NCI-H2227 (cell line): Measurements from ENCODE around the gene DNPEP.

ENCODE experiments used
- DNase-seq: peaks from one replicate; lab custom pipeline; 2025; ENCODE audit not compliant: unreplicated experiment; lab: John Stamatoyannopoulos, UW

The DNPEP gene

DNA sequence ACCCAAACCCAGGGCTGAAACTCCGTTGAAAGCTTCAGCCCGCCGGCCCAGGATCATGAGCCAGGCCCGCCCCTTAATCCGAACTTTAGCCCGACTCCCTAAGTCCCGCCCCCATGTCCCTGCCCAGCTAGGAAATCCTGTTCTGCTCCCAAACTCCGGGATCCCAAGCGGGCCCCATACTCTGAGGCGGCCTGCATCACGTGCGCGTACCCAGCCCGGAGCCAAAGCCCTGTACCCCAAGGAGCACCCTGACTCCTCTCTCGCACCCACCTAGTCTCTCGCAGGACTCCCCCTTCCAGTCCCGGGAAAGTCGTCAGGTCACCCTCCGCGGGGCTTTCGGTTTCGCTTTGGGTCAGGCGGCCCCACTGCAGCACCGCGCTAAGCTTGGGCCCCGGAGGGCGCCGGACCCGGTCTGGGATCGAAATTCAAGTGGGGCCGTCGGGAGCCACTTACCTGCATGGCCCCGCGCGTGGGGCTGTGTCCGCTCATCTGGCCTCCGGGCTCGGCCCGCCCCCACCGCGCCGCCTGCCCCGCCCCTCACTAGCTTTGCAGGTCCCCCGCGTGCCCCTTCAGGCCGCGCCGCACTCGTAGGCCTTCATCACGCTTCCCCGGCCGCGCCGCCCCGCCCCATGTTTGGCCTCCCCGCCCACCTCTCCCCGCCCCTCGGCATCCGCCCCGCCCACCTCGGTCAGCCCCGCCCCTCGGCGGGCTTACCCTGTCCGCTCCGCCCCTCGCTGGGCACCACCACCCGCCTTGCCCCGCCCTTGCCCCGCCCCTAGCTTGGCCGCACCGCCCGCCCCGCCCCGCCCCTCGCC lies at the start of gene DNPEP:
DNPEP (minus strand) TSS at position 607 of the 815 bp plus-strand sequence; CDS start at position 489, 118 bp downstream.
- peak; percentile 95 for DNase-seq

DNA sequence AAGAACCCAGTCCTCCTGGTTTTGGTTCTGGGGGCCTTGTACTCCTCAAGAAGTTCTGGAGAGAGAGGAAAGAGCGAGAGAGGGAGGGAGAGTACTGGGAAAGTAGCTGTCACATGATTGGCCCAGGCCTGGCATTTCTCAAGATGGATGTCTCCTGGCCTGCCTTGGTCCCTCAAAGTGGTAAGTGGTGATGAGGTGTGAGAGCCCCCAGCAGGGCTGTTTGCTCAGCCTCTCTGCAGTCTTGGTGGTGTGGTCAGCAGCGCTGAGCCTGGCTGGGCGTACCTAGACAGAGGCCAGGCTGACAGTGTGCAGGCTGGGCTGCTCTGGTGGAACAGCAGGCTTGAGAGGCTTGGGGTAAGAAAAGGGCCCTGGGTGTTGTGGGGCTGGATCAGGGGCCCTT lies 49.4 kb upstream of the DNPEP start:
- DNase-seq, result no peak

GRCh38 chr2:219436491-219436890 lies 48.8 kb upstream of the DNPEP start:
- DNase-seq, result no peak

- DNase-seq, result no peak
Observed at GRCh38 chr2:219435701-219436100, 48.0 kb upstream of the DNPEP start.

GRCh38 chr2:219434718-219435525 lies 47.2 kb upstream of the DNPEP start, which contains the start of gene SPEG:
TSS of gene SPEG (plus strand) at chr2:219434843. CDS start at chr2:219434978, 135 bp downstream.
- DNase-seq, result peak; percentile 33

- no peak for DNase-seq
Observed at GRCh38 chr2:219434468-219434717, 46.7 kb upstream of the DNPEP start.

- DNase-seq, result peak; percentile 37
Observed at GRCh38 chr2:219433666-219434467, 46.2 kb upstream of the DNPEP start.

GRCh38 chr2:219430633-219431615 lies 43.2 kb upstream of the DNPEP start:
- peak; percentile 25 for DNase-seq

DNA sequence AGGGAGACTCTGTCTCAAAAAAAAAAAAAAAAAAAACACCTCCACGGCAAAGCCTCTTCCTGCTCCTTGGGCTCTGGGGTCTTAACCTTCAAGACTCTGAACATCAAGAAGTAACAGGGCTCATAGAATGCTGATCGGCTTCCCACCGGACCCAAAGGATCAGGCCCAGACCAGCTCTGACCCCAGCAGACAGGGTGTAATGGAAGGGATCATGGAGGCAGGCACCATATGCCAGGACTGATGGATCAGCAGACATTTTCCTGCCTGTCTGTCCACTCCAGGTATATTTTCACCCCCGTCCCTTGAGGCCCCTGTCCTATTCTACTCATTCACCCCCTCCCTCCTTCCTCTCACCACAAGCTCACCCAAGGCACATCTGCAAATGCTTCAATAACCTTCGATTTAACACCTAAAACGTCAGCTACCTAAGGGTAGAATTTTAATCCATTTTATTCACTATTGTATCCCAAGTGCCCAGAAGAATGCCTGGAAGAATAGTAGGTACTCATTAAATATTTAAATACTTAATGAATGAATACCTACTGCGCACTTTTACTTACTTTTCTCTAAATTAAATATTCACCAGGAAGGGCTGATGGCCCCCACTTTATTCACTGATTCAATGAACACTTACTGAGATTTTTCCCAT lies 42.4 kb upstream of the DNPEP start:
- no peak for DNase-seq

DNA sequence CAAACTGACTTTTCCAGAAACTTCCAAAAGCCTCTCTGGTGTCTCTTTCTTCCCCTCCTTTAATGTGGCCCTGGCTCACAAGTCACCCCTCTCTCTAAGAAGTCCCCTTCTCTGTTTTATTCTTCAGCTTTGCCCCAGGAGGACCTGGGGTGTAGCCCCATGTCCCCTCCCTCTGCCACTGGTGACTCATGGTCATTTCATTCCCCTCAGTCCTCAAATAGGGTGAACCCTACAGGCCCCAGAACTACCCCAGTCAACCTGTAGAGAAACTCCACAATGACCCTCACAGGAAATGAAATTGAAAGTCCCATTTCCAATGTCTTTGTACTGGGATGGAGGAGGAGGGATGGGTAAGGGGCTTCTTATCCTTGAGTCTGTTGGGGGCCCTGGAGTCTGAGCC lies 40.8 kb upstream of the DNPEP start:
- no peak for DNase-seq

GRCh38 chr2:219426534-219427136 lies 38.9 kb upstream of the DNPEP start:
- DNase-seq, result no peak

- DNase-seq, result no peak
Observed at GRCh38 chr2:219426068-219426443, 38.3 kb upstream of the DNPEP start.

DNA sequence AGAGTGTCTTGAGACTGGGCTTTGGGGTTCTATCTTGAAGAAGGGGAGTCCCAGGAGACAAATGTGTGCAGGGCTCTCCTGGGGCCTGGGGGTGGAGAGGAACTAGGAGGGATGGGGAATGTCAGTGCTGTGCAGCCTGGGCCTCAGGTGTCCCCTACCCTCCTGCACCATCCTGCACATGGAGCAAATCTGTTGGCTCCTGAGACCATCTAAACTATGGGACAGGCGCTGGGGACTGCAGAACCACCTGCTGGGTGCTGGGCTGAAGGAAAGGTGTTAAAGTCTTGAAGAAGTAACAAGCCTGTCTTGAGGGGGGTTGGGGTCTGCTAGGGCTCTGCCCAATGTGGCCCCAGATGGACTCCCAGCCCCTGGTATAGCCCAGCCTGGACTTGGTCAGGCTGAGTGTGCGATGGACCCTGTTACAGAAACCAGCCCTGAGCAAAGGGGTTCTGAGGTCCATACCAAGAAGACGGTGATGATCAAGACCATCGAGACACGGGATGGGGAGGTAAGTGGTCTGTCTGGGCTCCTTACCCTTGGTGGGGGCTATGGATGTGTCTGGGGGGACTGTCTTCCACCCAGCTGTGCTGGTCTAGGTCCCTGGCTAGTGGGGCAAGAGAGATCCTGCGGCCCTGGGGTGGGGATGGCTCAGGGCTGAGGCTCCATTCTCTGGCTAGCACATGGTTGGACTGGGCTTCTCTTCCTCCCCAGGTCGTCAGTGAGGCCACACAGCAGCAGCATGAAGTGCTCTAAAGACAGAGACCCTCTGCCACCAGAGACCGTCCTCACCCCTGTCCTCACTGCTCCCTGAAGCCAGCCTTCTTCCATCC lies 37.7 kb upstream of the DNPEP start:
- no peak for DNase-seq

- no peak for DNase-seq
Observed at GRCh38 chr2:219423652-219424377, 36.1 kb upstream of the DNPEP start.

GRCh38 chr2:219422952-219423534 lies 35.3 kb upstream of the DNPEP start:
- no peak for DNase-seq

GRCh38 chr2:219421323-219421722 lies 33.6 kb upstream of the DNPEP start:
- no peak for DNase-seq

- DNase-seq, result no peak
Observed at GRCh38 chr2:219420687-219421086, 33.0 kb upstream of the DNPEP start.
